ENCODE data around the gene NINL.

NINL gene

GRCh38 chr20:25514195-25514594 is 71.1 kb downstream of the NINL start:
- in situ Hi-C loops (cut with HindIII; ENCODE audit: low sequenced_read_pairs), result no loop called here
- DNase-seq (ENCODE audit: low read depth), result no peak
- TF ChIP-seq CTCF (IDR thresholded peaks at IDR 0.05; ENCODE audit: low read depth, low read length, missing control alignments), result no peak
- H3K4me3 ChIP-seq (ENCODE audit: low read depth, low read length), result no peak overlapping the region

DNA sequence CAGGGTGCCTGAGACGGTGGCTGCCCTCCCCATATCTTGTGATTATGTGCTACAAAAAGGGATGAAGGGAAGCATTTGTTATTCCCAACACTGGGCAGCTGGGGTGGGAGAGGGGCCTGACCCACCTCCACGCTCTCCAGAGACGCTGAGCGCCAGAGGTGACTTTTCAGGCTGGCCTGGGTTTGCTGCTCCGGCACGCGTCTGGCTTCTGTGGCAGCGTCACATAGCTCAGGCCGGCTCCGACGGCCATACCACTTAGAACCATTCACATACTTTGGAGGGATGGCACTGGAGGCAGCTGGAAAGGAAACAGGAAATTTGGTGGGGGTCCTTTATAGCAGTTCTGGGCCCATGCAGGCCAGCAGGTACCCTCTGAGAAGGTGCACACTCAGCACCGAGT is 72.6 kb downstream of the NINL start:
- no peak for DNase-seq (ENCODE audit: low read depth)
- in situ Hi-C loops (cut with HindIII; ENCODE audit: low sequenced_read_pairs), result no loop called here
- no peak overlapping the region for H3K4me3 ChIP-seq (ENCODE audit: low read depth, low read length)
- TF ChIP-seq CTCF (IDR thresholded peaks at IDR 0.05; ENCODE audit: low read depth, low read length, missing control alignments), result no peak

GRCh38 chr20:25511183-25511582 is 74.1 kb downstream of the NINL start:
- no peak overlapping the region for H3K4me3 ChIP-seq (ENCODE audit: low read depth, low read length)
- in situ Hi-C loops (cut with HindIII; ENCODE audit: low sequenced_read_pairs), result no loop called here
- TF ChIP-seq CTCF (IDR thresholded peaks at IDR 0.05; ENCODE audit: low read depth, low read length, missing control alignments), result no peak
- DNase-seq (ENCODE audit: low read depth), result no peak

- H3K4me3 ChIP-seq (ENCODE audit: low read depth, low read length), result no peak overlapping the region
- TF ChIP-seq CTCF (IDR thresholded peaks at IDR 0.05; ENCODE audit: low read depth, low read length, missing control alignments), result no peak
- in situ Hi-C loops (cut with HindIII; ENCODE audit: low sequenced_read_pairs), result no loop called here
- DNase-seq (ENCODE audit: low read depth), result no peak
Measured at GRCh38 chr20:25510721-25511120, 74.6 kb downstream of the NINL start.

DNA sequence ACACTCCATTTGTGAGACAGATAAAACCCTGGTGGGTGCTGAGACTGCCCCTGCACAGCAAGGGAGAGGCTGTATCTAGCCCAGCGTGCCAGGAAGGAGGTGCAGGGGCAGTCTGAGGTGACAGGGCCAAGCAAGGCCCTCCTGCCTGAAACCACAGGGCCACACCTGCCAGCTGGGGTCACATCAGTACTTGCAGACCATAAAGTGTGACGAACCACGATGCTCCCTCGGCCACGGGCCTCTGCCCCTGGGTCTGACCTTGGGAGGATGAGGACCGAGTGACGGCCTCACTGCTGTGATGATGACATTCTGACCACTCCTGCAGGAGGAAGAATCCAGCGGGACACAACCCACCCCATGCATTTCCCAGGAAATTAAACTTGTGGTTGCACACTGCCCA is 75.1 kb downstream of the NINL start:
- in situ Hi-C loops (cut with HindIII; ENCODE audit: low sequenced_read_pairs), result no loop called here
- no peak for DNase-seq (ENCODE audit: low read depth)
- no peak for TF ChIP-seq CTCF (IDR thresholded peaks at IDR 0.05; ENCODE audit: low read depth, low read length, missing control alignments)
- no peak overlapping the region for H3K4me3 ChIP-seq (ENCODE audit: low read depth, low read length)

DNA sequence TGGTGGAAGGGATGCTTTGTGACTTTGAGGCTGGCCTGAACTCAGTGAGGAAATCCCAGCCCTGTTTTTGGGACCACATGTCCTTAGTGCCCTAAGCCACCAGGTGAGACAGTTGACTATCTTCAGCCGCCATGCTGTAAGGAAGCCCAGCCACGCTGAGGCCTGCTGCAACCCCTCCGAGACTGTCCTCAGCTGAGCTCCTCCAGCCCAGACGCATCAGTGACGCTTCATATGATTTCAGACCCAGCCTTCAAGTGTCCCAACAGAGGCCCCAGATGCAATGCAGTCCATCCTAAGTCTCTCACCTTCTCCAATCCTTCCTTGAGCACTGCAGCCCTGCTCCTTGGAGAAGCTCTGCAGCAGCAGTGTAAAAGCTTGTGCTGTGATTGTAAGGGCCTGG is 76.2 kb downstream of the NINL start:
- TF ChIP-seq CTCF (IDR thresholded peaks at IDR 0.05; ENCODE audit: low read depth, low read length, missing control alignments), result no peak
- no peak for DNase-seq (ENCODE audit: low read depth)

More for the DNA sequence above, 76.2 kb downstream of the NINL start:
- in situ Hi-C loops (cut with HindIII; ENCODE audit: low sequenced_read_pairs), result no loop called here
- no peak overlapping the region for H3K4me3 ChIP-seq (ENCODE audit: low read depth, low read length)
